ENCODE data around the gene TMEM263.

- TF ChIP-seq JUND (IDR thresholded peaks at IDR 0.05), result no peak
- TF ChIP-seq FOXM1 (IDR thresholded peaks at IDR 0.05; ENCODE audit: low read depth), result no peak
- no peak for TF ChIP-seq POLR2AphosphoS5 (IDR thresholded peaks at IDR 0.05; ENCODE audit: low read depth, low read length)
- TF ChIP-seq USF2 (IDR thresholded peaks at IDR 0.05; ENCODE audit: borderline replicate concordance, low read depth, low read length), result no peak
- no peak for TF ChIP-seq CTCF (IDR thresholded peaks at IDR 0.05)
- TF ChIP-seq, protein P1, sequence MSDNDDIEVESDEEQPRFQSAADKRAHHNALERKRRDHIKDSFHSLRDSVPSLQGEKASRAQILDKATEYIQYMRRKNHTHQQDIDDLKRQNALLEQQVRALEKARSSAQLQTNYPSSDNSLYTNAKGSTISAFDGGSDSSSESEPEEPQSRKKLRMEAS (IDR thresholded peaks at IDR 0.05; ENCODE audit: low read depth), result no peak
- TF ChIP-seq YY1 (IDR thresholded peaks at IDR 0.05; ENCODE audit: low read depth), result no peak
Observed at GRCh38 chr12:106986135-106986534, 30.4 kb downstream of the TMEM263 start.
